IPS-NIHi7 (cell line): ENCODE data around the gene SNAP29.
"Not testable (repeated sequence)": the region's sequence is repeated elsewhere in the genome, so short reads cannot be mapped to it uniquely, and the experiment has no call there.

Experiments used
- DNase-seq: peaks from one replicate; pipeline ENCODE4 v3.0.0; 2012; ENCODE audit warnings: mixed read lengths; ENCODE audit errors: extremely low spot score

The SNAP29 gene

DNA sequence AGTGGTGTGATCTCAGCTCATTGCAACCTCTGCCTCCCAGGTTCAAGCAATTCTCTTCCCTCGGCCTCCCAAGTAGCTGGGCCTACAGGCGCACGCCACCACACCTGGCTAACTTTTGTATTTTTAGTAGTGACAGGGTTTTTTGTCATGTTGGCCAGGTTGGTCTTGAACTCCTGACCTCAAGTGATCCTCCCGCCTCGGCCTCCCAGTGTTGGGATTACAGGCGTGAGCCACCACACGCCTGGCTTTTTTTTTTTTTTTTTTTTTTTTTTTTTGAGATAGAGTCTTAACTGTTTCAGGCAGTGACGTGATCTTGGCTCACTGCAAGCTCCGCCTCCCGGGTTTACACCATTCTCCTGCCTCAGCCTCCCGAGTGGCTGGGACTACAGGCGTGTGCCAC, 71.6 kb downstream of the SNAP29 start:
- DNase-seq, result not testable (repeated sequence)

GRCh38 chr22:20931126-20931654, 72.4 kb downstream of the SNAP29 start:
- no peak for DNase-seq

GRCh38 chr22:20933910-20934309, 75.1 kb downstream of the SNAP29 start:
- DNase-seq, result no peak

GRCh38 chr22:20935049-20935448, 76.2 kb downstream of the SNAP29 start:
- not testable (repeated sequence) for DNase-seq

GRCh38 chr22:20935780-20936539, 77.2 kb downstream of the SNAP29 start:
- not testable (repeated sequence) for DNase-seq

DNA sequence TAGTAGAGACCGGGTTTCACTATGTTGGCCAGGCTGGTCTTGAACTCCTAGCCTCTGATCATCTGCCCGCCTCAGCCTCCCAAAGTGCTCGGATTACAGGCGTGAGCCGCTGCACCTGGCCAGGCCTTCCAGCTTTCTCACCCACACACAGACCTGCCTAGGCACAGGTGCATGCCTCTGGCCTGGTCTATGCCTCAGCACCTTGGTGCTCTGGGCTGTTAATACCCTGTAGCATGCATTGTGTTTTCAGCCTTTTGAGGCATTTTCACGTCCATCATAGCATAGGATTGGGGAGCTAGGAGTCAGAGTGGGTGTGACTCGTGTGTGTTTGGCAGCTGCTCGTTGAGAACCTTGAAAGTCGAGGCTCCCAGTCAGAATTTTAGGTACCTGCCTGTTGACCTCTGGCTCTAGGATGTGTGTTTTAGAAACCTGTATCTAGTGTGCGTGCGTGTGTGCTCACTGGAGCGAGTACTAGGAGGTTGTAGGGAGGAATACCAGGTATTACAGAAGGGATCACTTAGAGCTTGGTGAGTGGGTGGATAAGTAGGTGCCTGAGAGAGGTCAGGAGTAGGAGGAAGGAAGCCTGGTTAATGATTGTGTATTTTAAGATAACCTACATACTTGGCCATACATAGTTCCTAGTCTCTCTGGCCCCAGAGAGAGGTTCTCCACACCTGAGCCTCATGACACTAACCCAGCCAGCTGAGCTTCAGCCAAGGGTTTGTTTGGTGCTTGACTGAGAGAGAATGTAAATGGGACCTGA, 78.4 kb downstream of the SNAP29 start:
- no peak for DNase-seq

- no peak for DNase-seq
Observed at GRCh38 chr22:20937794-20938671, 79.2 kb downstream of the SNAP29 start.

GRCh38 chr22:20939457-20940185, 80.8 kb downstream of the SNAP29 start:
- not testable (repeated sequence) for DNase-seq

- no peak for DNase-seq
Observed at GRCh38 chr22:20940186-20940651, 81.4 kb downstream of the SNAP29 start.
